Endodermal cell (in vitro differentiated cells): ENCODE results near the gene CHD6. TPM values are rescaled to one million over a fixed set of nuclear protein-coding genes. Genes with fewer than 3 reads are reported as not detected.

ENCODE experiments used
- DNase-seq: peaks from one replicate; pipeline ENCODE4 v3.0.0-alpha.2; 2017
- H3K27ac ChIP-seq: 2 replicates; pipeline ENCODE4 v1.5.1; 2013; ENCODE audit warnings: mild to moderate bottlenecking, low read depth, low read length, moderate library complexity
- H3K27me3 ChIP-seq: 2 replicates; pipeline ENCODE4 v1.6.1; 2013; ENCODE audit warnings: mild to moderate bottlenecking, low read length, moderate library complexity; ENCODE audit not compliant: insufficient read depth, control insufficient read depth, poor library complexity, severe bottlenecking
- H3K36me3 ChIP-seq: 2 replicates; pipeline ENCODE4 v1.7.0; 2013; ENCODE audit warnings: mild to moderate bottlenecking, low read length, moderate library complexity; ENCODE audit not compliant: control insufficient read depth, insufficient read depth
- H3K4me1 ChIP-seq: one replicate; pipeline ENCODE4 v1.7.0; 2013; ENCODE audit warnings: low read length; ENCODE audit not compliant: control insufficient read depth, insufficient read depth
- H3K4me3 ChIP-seq: 2 replicates; pipeline ENCODE4 v1.5.1; 2013; ENCODE audit warnings: mild to moderate bottlenecking, low read length, moderate library complexity
- H3K9ac ChIP-seq: 2 replicates; pipeline ENCODE4 v1.6.1; 2013; ENCODE audit warnings: mild to moderate bottlenecking, low read length, moderate library complexity; ENCODE audit not compliant: poor library complexity, severe bottlenecking; ENCODE audit errors: extremely low read depth
- H3K9me3 ChIP-seq: 2 replicates; pipeline ENCODE4 v1.6.1; 2013; ENCODE audit warnings: mild to moderate bottlenecking, low read length, moderate library complexity; ENCODE audit not compliant: control insufficient read depth
- H3K27ac Mint-ChIP-seq: 2 replicates; pipeline ENCODE4 v1.8.0; 2020; ENCODE audit warnings: mixed read lengths
- H3K27me3 Mint-ChIP-seq: 2 replicates; pipeline ENCODE4 v1.8.0; 2021; ENCODE audit warnings: mild to moderate bottlenecking, mixed read lengths; ENCODE audit not compliant: insufficient read depth
- H3K36me3 Mint-ChIP-seq: 2 replicates; pipeline ENCODE4 v1.8.0; 2020; ENCODE audit warnings: low read depth, mixed read lengths
- H3K4me1 Mint-ChIP-seq: 2 replicates; pipeline ENCODE4 v1.8.0; 2020; ENCODE audit warnings: mixed read lengths
- H3K4me3 Mint-ChIP-seq: 2 replicates; pipeline ENCODE4 v1.8.0; 2020; ENCODE audit warnings: mild to moderate bottlenecking, moderate library complexity, mixed read lengths
- H3K9me3 Mint-ChIP-seq: 2 replicates; pipeline ENCODE4 v1.8.0; 2020; ENCODE audit warnings: mild to moderate bottlenecking, mixed read lengths
- CTCF ChIP-seq: fragments of 200-600 bp; sonication (generic); conservative IDR thresholded peaks from 2 replicates; pipeline ENCODE4 v1.5.0; 2021; ENCODE audit warnings: antibody characterized with exemption, mild to moderate bottlenecking
- WGBS, 2 experiments: methylation state at CpG; one replicate each; pipeline versions ENCODE4 v1.1.5 to v1.1.7; 2013; ENCODE audit warnings: missing lambda C conversion rate in 2 of 2, mixed read lengths in 1 of 2; ENCODE audit not compliant: insufficient coverage in 1 of 2, insufficient read length in 1 of 2; 5-methylcytosine and 5-hydroxymethylcytosine counted together
- total RNA-seq, 2 donors: library from RNA; stranded (reverse); fragmentation: NEBNext Ultra II Directional in 1 of 2; extraction: Animal tissue kit (Norgen Biotek cat#: 25700) in 1 of 2; gene quantifications; 2 replicates in 1 of 2; 3 replicates in 1 of 2; pipeline ENCODE4 v1.2.1, GENCODE V29; 2021

Gene CHD6
- total RNA-seq, 2 donors from 2014 or later: 82.5 to 107 TPM

DNA sequence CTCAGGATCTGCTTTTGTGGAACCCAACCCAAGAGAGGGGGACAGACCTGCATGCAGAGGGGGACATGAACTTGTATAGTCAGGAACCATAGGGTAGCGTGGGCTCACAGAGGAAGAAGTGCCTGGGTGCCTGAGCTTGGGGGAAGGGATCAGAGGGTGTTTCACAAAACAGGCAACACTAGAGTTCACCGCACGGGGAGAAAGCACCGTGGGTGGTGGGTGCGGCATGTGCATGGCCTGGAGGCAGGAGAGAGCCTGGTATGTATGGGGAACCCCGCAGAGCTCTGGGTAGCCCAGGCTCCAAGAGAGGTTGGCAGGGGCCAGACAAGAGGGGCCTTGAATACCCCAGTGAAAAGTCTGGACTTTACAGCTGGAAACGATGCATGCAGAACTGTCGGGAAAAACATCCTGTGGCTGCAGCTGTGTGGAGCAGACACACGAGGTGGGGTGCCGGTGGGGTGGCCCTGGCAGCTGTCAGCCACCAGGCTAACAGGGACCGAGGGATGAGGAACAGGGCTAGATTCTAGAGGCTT lies 244.9 kb downstream of the CHD6 start:
- peaks cover 20% of the 10 kb centered on the region for H3K9me3 Mint-ChIP-seq
- Histone ChIP-seq H3K36me3 (no peaks in the 10 kb centered on the region), H3K4me3 (no peak overlapping the region), H3K27me3 (peaks cover 12% of the 10 kb centered on the region), H3K9me3 (no peaks in the 10 kb centered on the region), H3K9ac (no peak overlapping the region), H3K27ac (no peak overlapping the region), H3K4me1 (no peaks in the 10 kb centered on the region)
- no peaks in the 10 kb centered on the region for H3K4me1 Mint-ChIP-seq
- H3K27me3 Mint-ChIP-seq: peaks cover 30% of the 10 kb centered on the region
- H3K4me3 Mint-ChIP-seq: no peak overlapping the region
- no peak overlapping the region for H3K27ac Mint-ChIP-seq
- H3K36me3 Mint-ChIP-seq: no peaks in the 10 kb centered on the region
- 84 to 90% methylated on average over 8 to 11 of the region's 11 CpGs for WGBS, 2 experiments
- no peak for DNase-seq
- no peak for TF ChIP-seq CTCF

DNA sequence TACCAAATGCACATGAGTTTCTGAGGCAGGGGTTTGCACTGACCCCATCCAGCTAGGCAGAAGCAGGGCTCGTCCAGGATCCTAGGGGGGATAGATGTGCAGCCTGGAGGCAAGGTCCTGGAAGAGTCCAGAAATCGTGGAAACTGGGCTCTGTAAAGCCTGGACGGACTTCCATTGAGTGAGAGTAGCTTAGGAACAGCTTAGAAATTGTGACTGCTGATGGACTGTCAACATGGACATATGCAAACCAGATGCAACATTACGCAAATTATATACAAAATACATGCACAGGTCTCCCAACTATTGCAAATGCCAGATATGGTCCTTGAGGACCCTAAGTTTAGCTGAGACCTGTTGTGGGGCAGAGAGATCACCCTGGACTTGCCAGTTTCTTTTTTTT lies 246.8 kb downstream of the CHD6 start:
- no peaks in the 10 kb centered on the region for H3K4me1 ChIP-seq
- DNase-seq: no peak
- H3K27me3 ChIP-seq: peaks cover 29% of the 10 kb centered on the region
- no peak overlapping the region for H3K4me3 ChIP-seq
- peaks cover 20% of the 10 kb centered on the region for H3K9me3 Mint-ChIP-seq
- peaks cover 41% of the 10 kb centered on the region for H3K27me3 Mint-ChIP-seq
- no peak overlapping the region for H3K27ac Mint-ChIP-seq
- no peak overlapping the region for H3K27ac ChIP-seq
- no peak overlapping the region for H3K4me3 Mint-ChIP-seq
- no peaks in the 10 kb centered on the region for H3K9me3 ChIP-seq
- 90 to 94% methylated on average over 4 of the region's 4 CpGs for WGBS, 2 experiments
- TF ChIP-seq CTCF: no peak
- H3K36me3 Mint-ChIP-seq: no peaks in the 10 kb centered on the region
- H3K36me3 ChIP-seq: no peaks in the 10 kb centered on the region
- no peak overlapping the region for H3K9ac ChIP-seq
- H3K4me1 Mint-ChIP-seq: peaks cover 6% of the 10 kb centered on the region

DNA sequence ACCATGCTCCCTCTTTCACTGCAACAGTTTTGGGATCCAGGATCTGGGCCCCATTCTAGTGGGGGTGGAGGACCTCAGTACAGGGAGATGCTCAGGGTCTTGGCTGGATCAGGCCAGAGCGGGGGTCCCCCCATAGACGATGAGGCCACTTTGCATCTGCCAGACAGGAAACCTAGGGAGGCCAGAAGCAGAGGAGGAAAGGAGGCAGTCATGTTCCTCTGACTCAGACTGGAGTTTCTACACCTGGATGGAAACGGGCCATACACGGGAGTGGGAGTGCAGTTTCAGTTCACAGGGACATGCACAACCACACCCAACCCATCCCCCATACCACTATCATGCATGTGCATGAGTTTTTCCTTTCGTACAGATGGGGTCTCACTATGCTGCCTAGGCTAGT lies 248.0 kb downstream of the CHD6 start:
- Histone ChIP-seq H3K4me1 (no peaks in the 10 kb centered on the region), H3K9ac (no peak overlapping the region), H3K36me3 (no peaks in the 10 kb centered on the region), H3K27me3 (peaks cover 40% of the 10 kb centered on the region), H3K9me3 (no peaks in the 10 kb centered on the region), H3K27ac (no peak overlapping the region), H3K4me3 (no peak overlapping the region)
- H3K4me1 Mint-ChIP-seq: peaks cover 6% of the 10 kb centered on the region
- no peak overlapping the region for H3K27ac Mint-ChIP-seq
- H3K9me3 Mint-ChIP-seq: peaks cover 20% of the 10 kb centered on the region
- no peaks in the 10 kb centered on the region for H3K36me3 Mint-ChIP-seq
- no peak for DNase-seq
- H3K4me3 Mint-ChIP-seq: no peak overlapping the region
- 90 to 94% methylated on average over 2 to 5 of the region's 5 CpGs for WGBS, 2 experiments
- TF ChIP-seq CTCF: no peak
- H3K27me3 Mint-ChIP-seq: peaks cover 50% of the 10 kb centered on the region
